HepG2 (cell line): ENCODE results near the gene ENTREP1.

Experiments used
- IRX3 ChIP-seq: sonication (generic); formaldehyde crosslinking; IDR thresholded peaks from 2 replicates; pipeline ENCODE4 v1.8.1; 2023; ENCODE audit warnings: mild to moderate bottlenecking, low read depth, missing genetic modification reagents, borderline replicate concordance
- KLF13 ChIP-seq: sonication (generic); formaldehyde crosslinking; IDR thresholded peaks from 2 replicates; pipeline ENCODE4 v1.4.0; 2020; ENCODE audit warnings: mild to moderate bottlenecking, missing genetic modification reagents
- ZNF7 ChIP-seq: IDR thresholded peaks from 2 replicates; pipeline ENCODE4 v1.6.1; 2016; ENCODE audit warnings: missing biosample characterization, missing genetic modification reagents
- TF ChIP-seq, protein P1 (sequence below): fragments of 450-650 bp; IDR thresholded peaks from 2 replicates; pipeline ENCODE4 v1.6.1; 2017

DNA sequence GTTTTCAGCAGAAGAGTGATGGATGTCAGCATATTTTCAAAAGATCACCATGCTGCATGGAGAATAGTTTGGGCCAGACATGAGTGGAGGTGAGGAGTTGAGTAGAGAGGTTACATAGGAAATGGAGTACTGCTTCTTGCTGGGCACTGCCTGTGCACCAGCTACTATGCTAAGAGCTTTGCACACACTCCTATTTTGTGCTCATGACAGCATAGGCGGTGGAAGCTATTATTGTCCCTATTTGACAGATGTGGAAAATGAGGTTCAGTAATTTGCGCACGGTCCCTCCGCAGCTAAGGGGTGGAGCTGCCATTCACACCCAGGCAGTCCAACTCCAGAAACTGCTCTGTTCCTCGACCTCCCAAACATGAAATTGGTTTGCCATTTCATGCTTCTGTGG, 67.8 kb downstream of the ENTREP1 start:
- TF ChIP-seq IRX3 (CRISPR knock-in tag) (no peak), ZNF7 (CRISPR knock-in tag) (no peak), KLF13 (no peak)
- TF ChIP-seq, protein P1, sequence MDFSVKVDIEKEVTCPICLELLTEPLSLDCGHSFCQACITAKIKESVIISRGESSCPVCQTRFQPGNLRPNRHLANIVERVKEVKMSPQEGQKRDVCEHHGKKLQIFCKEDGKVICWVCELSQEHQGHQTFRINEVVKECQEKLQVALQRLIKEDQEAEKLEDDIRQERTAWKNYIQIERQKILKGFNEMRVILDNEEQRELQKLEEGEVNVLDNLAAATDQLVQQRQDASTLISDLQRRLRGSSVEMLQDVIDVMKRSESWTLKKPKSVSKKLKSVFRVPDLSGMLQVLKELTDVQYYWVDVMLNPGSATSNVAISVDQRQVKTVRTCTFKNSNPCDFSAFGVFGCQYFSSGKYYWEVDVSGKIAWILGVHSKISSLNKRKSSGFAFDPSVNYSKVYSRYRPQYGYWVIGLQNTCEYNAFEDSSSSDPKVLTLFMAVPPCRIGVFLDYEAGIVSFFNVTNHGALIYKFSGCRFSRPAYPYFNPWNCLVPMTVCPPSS: no peak
